ENCODE measurements around the gene UMAD1.
"Not testable (repeated sequence)": the region's sequence is repeated elsewhere in the genome, so short reads cannot be mapped to it uniquely, and the experiment has no call there.

UMAD1 gene

GRCh38 chr7:7672545-7673239, 32.1 kb downstream of the UMAD1 start:
- Histone ChIP-seq H3K36me3 (ENCODE audit: control insufficient read depth, insufficient read depth, low read length) (no peaks in the 10 kb centered on the region; the same call in 1 of the 2 replicates), H3K4me3 (replicated peaks; ENCODE audit: low read depth, low read length) (no peak overlapping the region), H3K27me3 (replicated peaks; ENCODE audit: control insufficient read depth, insufficient read depth, low read length) (no peaks in the 10 kb centered on the region)
- no peak for TF ChIP-seq CTCF (IDR thresholded peaks at IDR 0.05; ENCODE audit: insufficient read depth, low read length, poor library complexity, severe bottlenecking)
- no peak for DNase-seq (ENCODE audit: extremely low read depth, insufficient read length)

- Histone ChIP-seq H3K36me3 (ENCODE audit: control insufficient read depth, insufficient read depth, low read length) (no peaks in the 10 kb centered on the region; the same call in 1 of the 2 replicates), H3K4me3 (replicated peaks; ENCODE audit: low read depth, low read length) (no peak overlapping the region), H3K27me3 (replicated peaks; ENCODE audit: control insufficient read depth, insufficient read depth, low read length) (no peaks in the 10 kb centered on the region)
- no peak for TF ChIP-seq CTCF (IDR thresholded peaks at IDR 0.05; ENCODE audit: insufficient read depth, low read length, poor library complexity, severe bottlenecking)
- DNase-seq (ENCODE audit: extremely low read depth, insufficient read length): no peak
Observed at GRCh38 chr7:7673240-7673550, 32.6 kb downstream of the UMAD1 start.

GRCh38 chr7:7675686-7676085, 35.1 kb downstream of the UMAD1 start:
- no peaks in the 10 kb centered on the region for H3K27me3 ChIP-seq (replicated peaks; ENCODE audit: control insufficient read depth, insufficient read depth, low read length)
- DNase-seq (ENCODE audit: extremely low read depth, insufficient read length): no peak
- TF ChIP-seq CTCF (IDR thresholded peaks at IDR 0.05; ENCODE audit: insufficient read depth, low read length, poor library complexity, severe bottlenecking): no peak
- no peaks in the 10 kb centered on the region; the same call in 1 of the 2 replicates for H3K36me3 ChIP-seq (ENCODE audit: control insufficient read depth, insufficient read depth, low read length)
- H3K4me3 ChIP-seq (replicated peaks; ENCODE audit: low read depth, low read length): no peak overlapping the region

- not testable (repeated sequence) for DNase-seq (ENCODE audit: extremely low read depth, insufficient read length); H3K27me3 ChIP-seq (replicated peaks; ENCODE audit: control insufficient read depth, insufficient read depth, low read length); H3K36me3 ChIP-seq (ENCODE audit: control insufficient read depth, insufficient read depth, low read length); H3K4me3 ChIP-seq (replicated peaks; ENCODE audit: low read depth, low read length)
Observed at GRCh38 chr7:7679640-7680039, 39.1 kb downstream of the UMAD1 start.

- DNase-seq (ENCODE audit: extremely low read depth, insufficient read length): peak; percentile 15
- TF ChIP-seq CTCF (IDR thresholded peaks at IDR 0.05; ENCODE audit: insufficient read depth, low read length, poor library complexity, severe bottlenecking): peak; percentile 48
- H3K36me3 ChIP-seq (ENCODE audit: control insufficient read depth, insufficient read depth, low read length): no peaks in the 10 kb centered on the region
- H3K27me3 ChIP-seq (replicated peaks; ENCODE audit: control insufficient read depth, insufficient read depth, low read length): no peaks in the 10 kb centered on the region
- no peak overlapping the region for H3K4me3 ChIP-seq (replicated peaks; ENCODE audit: low read depth, low read length)
Observed at GRCh38 chr7:7681191-7681935, 40.8 kb downstream of the UMAD1 start.

- Histone ChIP-seq H3K27me3 (replicated peaks; ENCODE audit: control insufficient read depth, insufficient read depth, low read length) (no peaks in the 10 kb centered on the region), H3K4me3 (replicated peaks; ENCODE audit: low read depth, low read length) (no peak overlapping the region), H3K36me3 (ENCODE audit: control insufficient read depth, insufficient read depth, low read length) (no peaks in the 10 kb centered on the region)
- no peak for DNase-seq (ENCODE audit: extremely low read depth, insufficient read length)
- TF ChIP-seq CTCF (IDR thresholded peaks at IDR 0.05; ENCODE audit: insufficient read depth, low read length, poor library complexity, severe bottlenecking): no peak
Observed at GRCh38 chr7:7681936-7682329, 41.4 kb downstream of the UMAD1 start.
